ENCODE measurements around the gene SYT9. TPM values are rescaled to one million over a fixed set of nuclear protein-coding genes. Genes with fewer than 3 reads are reported as not detected.

SYT9 gene
- total and polyA plus RNA-seq, 2 of the 8 experiments (the other 6 are each of a cell fraction or from before 2014, with no cell fraction given) = 1.5 to 2.9 TPM

- ChIA-PET CTCF (ENCODE audit: partially characterized antibody) (interaction anchor here (0.7 to 2.7 kb wide), 5 partner anchors 12 to 32 kb away, joined by 3 to 8 read pairs (median 3); partner anchors contain the start of gene PPFIBP2), POLR2A (ENCODE audit: partially characterized antibody) (no interaction called here)
- no peak overlapping the region for H3K23ac ChIP-seq (ENCODE audit: insufficient read length)
- H2BK20ac ChIP-seq (ENCODE audit: low read length) = no peak overlapping the region
- no peak overlapping the region for H3K27ac ChIP-seq (ENCODE audit: low read depth, low read length)
- WGBS, 2 experiments (ENCODE audit: extremely low coverage in 1 of 2, insufficient coverage in 1 of 2, insufficient read length in 1 of 2, insufficient replicate concordance in 2 of 2, low coverage in 1 of 2, low lambda C conversion rate in 2 of 2, missing lambda C conversion rate in 1 of 2) = 88% methylated on average over 2 of the region's 2 CpGs; no CpG with 5 or more reads in 1 of the 2 experiments
- H3K18ac ChIP-seq (ENCODE audit: extremely low read depth, low read length) = no peak overlapping the region
- no peak overlapping the region for H3K4ac ChIP-seq (replicated peaks; ENCODE audit: insufficient read length, low read depth, low read length)
- H4K8ac ChIP-seq (ENCODE audit: extremely low read depth, insufficient read depth, low read length) = no peak overlapping the region
- no peak overlapping the region for H4K5ac ChIP-seq (ENCODE audit: insufficient read length, low read depth, low read length)
- no peak overlapping the region for H3K9ac ChIP-seq (replicated peaks in 1 of 4; ENCODE audit: extremely low read depth in 1 of 4, low read depth in 3 of 4, low read length in 3 of 4)
- no peak overlapping the region for H2BK15ac ChIP-seq (ENCODE audit: low read length)
- H3K79me1 ChIP-seq (ENCODE audit: low read depth, low read length) = no peaks in the 10 kb centered on the region
- no peaks in the 10 kb centered on the region for H3K27me3 ChIP-seq (replicated peaks in 1 of 4; ENCODE audit: control insufficient read depth in 3 of 4, extremely low read depth in 1 of 4, insufficient read depth in 3 of 4, low read length in 3 of 4)
- H2BK120ac ChIP-seq (replicated peaks; ENCODE audit: low read depth, low read length) = no peak overlapping the region
- H4K91ac ChIP-seq (replicated peaks; ENCODE audit: insufficient read length, low read length) = no peak overlapping the region
- no peak overlapping the region for H3K4me3 ChIP-seq (ENCODE audit: extremely low read depth in 1 of 4, insufficient read depth in 2 of 4, low read depth in 3 of 4, low read length in 4 of 4)
- H3K14ac ChIP-seq (ENCODE audit: insufficient read length) = no peak overlapping the region
- no peaks in the 10 kb centered on the region for H3K36me3 ChIP-seq (ENCODE audit: control insufficient read depth in 2 of 4, insufficient read depth in 4 of 4, low read length in 3 of 4)
- no peaks in the 10 kb centered on the region for H3K9me3 ChIP-seq (ENCODE audit: insufficient read depth in 2 of 2, low read depth in 1 of 2, low read length in 1 of 2)
- no peak overlapping the region for H2BK5ac ChIP-seq (ENCODE audit: low read depth, low read length)
- H3K56ac ChIP-seq (replicated peaks; ENCODE audit: insufficient read length, low read depth, low read length) = no peak overlapping the region
- FAIRE-seq (no peak), DNase-seq (ENCODE audit: low read depth in 1 of 2, low spot score in 2 of 2) (no peak)
- no peak overlapping the region for H3K4me2 ChIP-seq (ENCODE audit: insufficient read depth in 1 of 2, low read depth in 2 of 2, low read length in 2 of 2)
- H3K23me2 ChIP-seq (ENCODE audit: low read depth, low read length) = no peaks in the 10 kb centered on the region
- no peak overlapping the region for H2AK5ac ChIP-seq (ENCODE audit: low read depth, low read length)
- H2AFZ ChIP-seq (ENCODE audit: low read length) = no peak overlapping the region
- H4K20me1 ChIP-seq (replicated peaks in 1 of 2; ENCODE audit: control insufficient read depth in 1 of 2, insufficient read depth in 2 of 2, low read length in 2 of 2) = no peaks in the 10 kb centered on the region
- no peak overlapping the region for H2BK12ac ChIP-seq (ENCODE audit: low read depth, low read length)
- no peaks in the 10 kb centered on the region for H3K79me2 ChIP-seq (ENCODE audit: control insufficient read depth in 1 of 2, insufficient read depth in 2 of 2, low read length in 2 of 2)
- H3K4me1 ChIP-seq (replicated peaks in 1 of 4; ENCODE audit: control insufficient read depth in 3 of 4, insufficient read depth in 4 of 4, low read length in 3 of 4) = peaks cover 0 to 8% (median 2%) of the 10 kb centered on the region in 4 experiments; a peak in 4 of 7 replicates
These were observed 237.7 kb downstream of the SYT9 start for GRCh38 chr11:7489376-7489775.

Measured in H1 (cell line).